NCI-H1930 (cell line): ENCODE measurements around the gene PTGS2.

Experiments used
- DNase-seq, 2 experiments: peaks; one replicate each; lab custom pipeline; 2025; lab: John Stamatoyannopoulos, UW

The PTGS2 gene

DNA sequence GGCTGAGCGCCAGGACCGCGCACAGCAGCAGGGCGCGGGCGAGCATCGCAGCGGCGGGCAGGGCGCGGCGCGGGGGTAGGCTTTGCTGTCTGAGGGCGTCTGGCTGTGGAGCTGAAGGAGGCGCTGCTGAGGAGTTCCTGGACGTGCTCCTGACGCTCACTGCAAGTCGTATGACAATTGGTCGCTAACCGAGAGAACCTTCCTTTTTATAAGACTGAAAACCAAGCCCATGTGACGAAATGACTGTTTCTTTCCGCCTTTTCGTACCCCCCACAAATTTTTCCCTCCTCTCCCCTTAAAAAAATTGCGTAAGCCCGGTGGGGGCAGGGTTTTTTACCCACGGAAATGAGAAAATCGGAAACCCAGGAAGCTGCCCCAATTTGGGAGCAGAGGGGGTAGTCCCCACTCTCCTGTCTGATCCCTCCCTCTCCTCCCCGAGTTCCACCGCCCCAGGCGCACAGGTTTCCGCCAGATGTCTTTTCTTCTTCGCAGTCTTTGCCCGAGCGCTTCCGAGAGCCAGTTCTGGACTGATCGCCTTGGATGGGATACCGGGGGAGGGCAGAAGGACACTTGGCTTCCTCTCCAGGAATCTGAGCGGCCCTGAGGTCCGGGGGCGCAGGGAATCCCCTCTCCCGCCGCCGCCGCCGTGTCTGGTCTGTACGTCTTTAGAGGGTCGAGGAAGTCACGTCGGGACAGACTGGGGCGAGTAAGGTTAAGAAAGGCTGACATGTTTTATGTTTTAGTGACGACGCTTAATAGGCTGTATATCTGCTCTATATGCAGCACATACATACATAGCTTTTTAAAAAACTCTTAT is at the start of gene PTGS2:
TSS of gene PTGS2 (minus strand) at position 179 of the 817 bp plus-strand sequence. CDS start at position 46, 133 bp downstream.
- DNase-seq = peak in 1 of 2 experiments; percentile 14

GRCh38 chr1:186722711-186723309 is 42.6 kb upstream of the PTGS2 start:
- no peak for DNase-seq

- no peak for DNase-seq
Measured at GRCh38 chr1:186717286-186717685, 37.1 kb upstream of the PTGS2 start.

- DNase-seq = no peak
Measured at GRCh38 chr1:186715887-186716809, 35.9 kb upstream of the PTGS2 start.

- DNase-seq = no peak
Measured at GRCh38 chr1:186710696-186711095, 30.5 kb upstream of the PTGS2 start.

DNA sequence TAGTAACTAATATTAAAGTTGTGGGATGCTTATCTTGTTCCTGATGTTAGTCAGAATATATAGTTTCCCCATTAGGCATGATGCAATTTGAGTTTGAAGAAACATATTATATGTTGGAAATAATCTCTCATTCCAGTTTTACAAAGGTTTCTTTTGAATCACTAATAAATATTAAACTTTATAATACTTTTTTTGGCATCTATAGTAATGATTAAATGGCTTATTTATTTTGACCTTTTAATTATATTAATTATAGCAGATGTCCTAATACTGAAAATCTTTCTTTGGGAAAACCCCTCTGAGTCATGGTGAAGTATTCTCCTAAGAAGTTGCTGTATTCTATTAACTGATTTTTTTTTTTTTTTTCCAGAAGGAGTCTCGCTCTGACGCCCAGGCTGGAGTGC is 28.5 kb upstream of the PTGS2 start:
- no peak for DNase-seq

- no peak for DNase-seq
Measured at GRCh38 chr1:186703209-186703766, 23.1 kb upstream of the PTGS2 start.

DNA sequence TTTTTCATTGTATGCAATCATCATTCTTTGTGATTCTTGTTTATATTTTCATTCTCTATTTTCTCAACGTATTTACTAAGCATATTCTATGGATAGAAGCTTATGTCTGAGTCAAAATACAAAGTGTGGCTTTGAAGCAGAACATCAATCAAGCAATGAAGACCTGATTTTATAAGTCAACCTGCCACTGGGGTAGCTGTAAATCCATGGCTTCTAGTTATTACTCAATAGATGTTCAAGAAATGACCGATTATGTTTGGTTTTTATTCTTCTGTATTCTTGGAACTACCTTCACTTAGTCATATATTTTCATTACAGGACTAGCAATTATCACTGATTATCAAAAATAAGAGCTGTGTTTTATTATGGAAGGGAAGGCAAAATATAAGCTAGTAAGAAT is 20.5 kb upstream of the PTGS2 start:
- no peak for DNase-seq

GRCh38 chr1:186699519-186699918 is 19.3 kb upstream of the PTGS2 start:
- no peak for DNase-seq

GRCh38 chr1:186689907-186690306 is 9.7 kb upstream of the PTGS2 start:
- no peak for DNase-seq

DNA sequence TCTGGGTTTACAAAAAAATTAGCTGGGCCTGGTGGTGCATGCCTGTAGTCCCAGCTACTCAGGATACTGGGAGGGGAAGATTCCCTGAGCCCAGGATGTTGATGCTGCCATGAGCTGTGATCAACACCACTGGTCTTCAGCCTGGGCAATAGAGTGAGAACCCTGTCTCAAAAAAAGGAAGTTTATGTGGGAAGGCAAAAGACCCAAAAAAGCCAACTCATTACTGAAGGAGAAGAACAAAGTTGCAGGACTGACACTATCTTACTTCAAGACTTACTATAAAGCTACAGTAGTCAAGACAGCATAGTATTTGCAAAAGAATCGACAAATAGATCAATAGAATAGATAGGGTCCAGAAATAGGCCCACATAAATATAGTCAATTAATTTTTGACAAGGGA is 9.2 kb upstream of the PTGS2 start:
- no peak for DNase-seq

GRCh38 chr1:186683652-186684410 is 3.6 kb upstream of the PTGS2 start:
- DNase-seq = no peak

DNA sequence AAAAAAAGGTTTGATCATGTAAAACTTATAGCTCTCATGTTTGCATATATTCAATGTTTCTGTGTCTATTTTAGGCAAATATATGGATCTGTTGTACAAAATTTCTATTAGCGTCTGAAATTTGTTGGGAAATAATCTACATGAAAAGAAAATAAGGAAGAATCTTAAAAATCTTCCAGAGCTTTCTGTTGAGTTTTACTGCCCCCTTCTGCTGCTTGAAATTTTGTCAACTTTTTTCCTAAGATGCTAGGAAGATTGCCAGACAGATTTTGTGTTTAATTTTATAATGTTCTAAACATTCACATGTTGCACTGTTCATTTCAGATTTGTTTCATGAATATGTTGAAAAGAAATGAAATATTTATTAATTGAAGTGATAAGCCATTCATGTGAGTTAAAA is 2.5 kb upstream of the PTGS2 start:
- DNase-seq = no peak

- DNase-seq = no peak
Measured at GRCh38 chr1:186681801-186682200, 1.6 kb upstream of the PTGS2 start.

- DNase-seq = no peak
Measured at GRCh38 chr1:186681121-186681520, 898 bp upstream of the PTGS2 start.

DNA sequence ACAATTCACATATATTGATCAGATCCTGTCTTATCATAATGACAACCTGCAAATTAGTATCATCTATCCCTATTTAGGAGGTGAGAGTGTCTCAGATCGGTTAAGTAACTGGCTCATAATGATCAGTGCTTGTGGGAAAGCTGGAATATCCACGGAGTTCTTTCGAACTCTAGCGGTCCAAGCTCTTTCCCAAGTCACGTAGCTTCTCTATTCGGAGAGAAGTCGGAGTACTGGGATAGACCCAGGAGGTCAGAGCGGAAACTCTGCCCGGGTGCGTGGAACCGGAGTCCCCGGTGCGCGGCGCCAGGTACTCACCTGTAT is 339 bp downstream of the PTGS2 start:
- no peak for DNase-seq

GRCh38 chr1:186678155-186678554 is 2.1 kb downstream of the PTGS2 start:
- no peak for DNase-seq

- DNase-seq = no peak
Measured at GRCh38 chr1:186672596-186672995, 7.6 kb downstream of the PTGS2 start.

- DNase-seq = no peak
Measured at GRCh38 chr1:186672131-186672530, 8.1 kb downstream of the PTGS2 start.

DNA sequence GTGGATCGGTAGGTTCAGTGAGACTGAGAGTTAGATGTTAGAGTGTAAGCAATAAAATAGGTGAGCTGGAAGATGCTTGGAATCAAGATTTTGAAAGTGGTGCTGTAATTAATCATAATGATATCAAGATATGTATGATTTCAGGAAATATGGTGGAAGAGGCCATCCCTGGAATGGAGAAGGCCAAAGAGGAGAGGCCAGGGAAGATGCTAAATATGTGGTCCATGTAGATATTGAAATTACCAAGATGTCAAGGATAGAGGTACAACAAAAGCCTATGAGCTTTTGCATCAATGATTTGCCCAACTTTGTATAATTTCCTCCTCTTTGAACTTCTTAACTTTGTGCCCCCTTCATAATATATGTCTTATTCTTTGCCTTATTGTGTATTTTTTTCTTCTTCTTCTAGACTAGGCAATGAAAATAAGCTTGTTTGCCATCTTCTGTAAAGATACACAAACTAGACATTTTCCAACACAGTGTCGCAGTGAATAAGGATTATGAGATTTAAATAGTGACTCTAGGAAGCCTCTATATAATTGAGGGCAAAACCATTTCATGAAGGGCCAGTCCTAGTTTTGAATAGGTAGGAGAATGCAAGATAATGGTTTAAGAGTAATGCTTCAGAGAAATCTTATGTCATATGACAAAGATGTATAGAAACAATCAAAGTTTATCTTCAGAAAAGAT is 8.9 kb downstream of the PTGS2 start:
- DNase-seq = no peak
